ENCODE measurements around the gene ST6GALNAC2.

Gene ST6GALNAC2

GRCh38 chr17:76576189-76576588, 9.5 kb downstream of the ST6GALNAC2 start:
- H3K9me3 ChIP-seq (ENCODE audit: severe bottlenecking) = no peaks in the 10 kb centered on the region
- TF ChIP-seq CTCF (IDR thresholded peaks at IDR 0.05; ENCODE audit: low read depth, low read length) = no peak
- H3K27ac ChIP-seq = no peak overlapping the region
- no peaks in the 10 kb centered on the region for H3K27me3 ChIP-seq (ENCODE audit: insufficient read depth, low read depth, severe bottlenecking)
- no peak overlapping the region for H3K4me3 ChIP-seq (ENCODE audit: low read depth, low read length)
- H3K36me3 ChIP-seq = no peaks in the 10 kb centered on the region
- DNase-seq = no peak

- Histone ChIP-seq H3K36me3 (no peaks in the 10 kb centered on the region), H3K27me3 (ENCODE audit: insufficient read depth, low read depth, severe bottlenecking) (no peaks in the 10 kb centered on the region), H3K9me3 (ENCODE audit: severe bottlenecking) (no peaks in the 10 kb centered on the region), H3K27ac (no peak overlapping the region), H3K4me3 (ENCODE audit: low read depth, low read length) (no peak overlapping the region)
- no peak for DNase-seq
- no peak for TF ChIP-seq CTCF (IDR thresholded peaks at IDR 0.05; ENCODE audit: low read depth, low read length)
These were observed 10.1 kb downstream of the ST6GALNAC2 start for GRCh38 chr17:76575570-76575969.

- H3K4me3 ChIP-seq (ENCODE audit: low read depth, low read length) = no peak overlapping the region
- DNase-seq = no peak
- H3K27me3 ChIP-seq (ENCODE audit: insufficient read depth, low read depth, severe bottlenecking) = no peaks in the 10 kb centered on the region
- no peaks in the 10 kb centered on the region for H3K36me3 ChIP-seq
- no peak overlapping the region for H3K27ac ChIP-seq
- TF ChIP-seq CTCF (IDR thresholded peaks at IDR 0.05; ENCODE audit: low read depth, low read length) = no peak
- H3K9me3 ChIP-seq (ENCODE audit: severe bottlenecking) = no peaks in the 10 kb centered on the region
These were observed 11.5 kb downstream of the ST6GALNAC2 start for GRCh38 chr17:76574166-76574565.

GRCh38 chr17:76573096-76573495, 12.6 kb downstream of the ST6GALNAC2 start:
- Histone ChIP-seq H3K36me3 (peaks cover 3% of the 10 kb centered on the region; the same call in 1 of the 2 replicates), H3K27me3 (ENCODE audit: insufficient read depth, low read depth, severe bottlenecking) (no peaks in the 10 kb centered on the region), H3K27ac (no peak overlapping the region), H3K9me3 (ENCODE audit: severe bottlenecking) (no peaks in the 10 kb centered on the region), H3K4me3 (ENCODE audit: low read depth, low read length) (no peak overlapping the region)
- no peak for DNase-seq
- TF ChIP-seq CTCF (IDR thresholded peaks at IDR 0.05; ENCODE audit: low read depth, low read length) = no peak

- Histone ChIP-seq H3K36me3 (peaks cover 10% of the 10 kb centered on the region), H3K27me3 (ENCODE audit: insufficient read depth, low read depth, severe bottlenecking) (no peaks in the 10 kb centered on the region), H3K9me3 (ENCODE audit: severe bottlenecking) (no peaks in the 10 kb centered on the region), H3K27ac (no peak overlapping the region), H3K4me3 (ENCODE audit: low read depth, low read length) (no peak overlapping the region)
- TF ChIP-seq CTCF (IDR thresholded peaks at IDR 0.05; ENCODE audit: low read depth, low read length) = no peak
- DNase-seq = no peak
These were observed 13.3 kb downstream of the ST6GALNAC2 start for GRCh38 chr17:76572201-76572910.
